HG02973 (cell line): ENCODE measurements around the gene PHACTR3.

Source experiments
- ATAC-seq: cut with Tn5 transposase; IDR thresholded peaks from one replicate; pipeline ENCODE4 v1.9.1; 2021; ENCODE audit warnings: moderate library complexity; ENCODE audit not compliant: unreplicated experiment

PHACTR3 gene

DNA sequence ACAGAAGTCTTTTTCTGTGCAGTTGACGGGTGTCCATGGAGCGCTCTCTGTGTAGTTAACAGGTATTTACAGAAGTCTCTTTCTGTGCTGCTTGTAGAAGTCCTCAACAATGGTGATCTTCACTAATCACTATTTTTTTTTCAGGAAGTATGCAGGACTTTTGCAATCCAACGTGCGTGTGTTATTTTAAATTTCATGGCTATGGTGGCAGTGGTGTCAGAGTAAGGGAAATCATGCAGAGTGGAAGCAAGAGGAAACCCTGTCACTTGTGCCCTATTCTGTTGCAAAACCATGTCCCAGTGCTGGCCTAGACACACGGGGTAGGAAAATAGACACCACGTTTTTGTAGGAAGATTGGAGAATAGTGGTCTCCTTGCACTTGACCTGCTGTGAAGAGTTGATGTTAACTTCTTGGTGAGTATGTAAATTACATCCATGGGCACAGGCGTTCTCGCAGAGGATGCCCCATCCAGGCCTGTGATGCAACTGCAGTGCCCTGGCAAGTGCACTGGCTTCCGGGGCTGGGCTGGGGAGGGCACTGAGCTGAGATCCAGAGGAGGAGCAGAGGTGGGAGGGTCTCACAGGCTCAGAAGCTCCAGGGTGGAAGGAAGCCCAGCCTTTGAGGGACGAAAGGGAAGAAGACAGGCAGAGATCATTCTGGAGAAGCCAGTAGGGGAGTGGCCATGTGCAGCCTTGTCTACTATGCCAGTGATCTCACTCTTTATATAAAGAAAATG, 182.6 kb downstream of the PHACTR3 start:
- ATAC-seq: no peak

DNA sequence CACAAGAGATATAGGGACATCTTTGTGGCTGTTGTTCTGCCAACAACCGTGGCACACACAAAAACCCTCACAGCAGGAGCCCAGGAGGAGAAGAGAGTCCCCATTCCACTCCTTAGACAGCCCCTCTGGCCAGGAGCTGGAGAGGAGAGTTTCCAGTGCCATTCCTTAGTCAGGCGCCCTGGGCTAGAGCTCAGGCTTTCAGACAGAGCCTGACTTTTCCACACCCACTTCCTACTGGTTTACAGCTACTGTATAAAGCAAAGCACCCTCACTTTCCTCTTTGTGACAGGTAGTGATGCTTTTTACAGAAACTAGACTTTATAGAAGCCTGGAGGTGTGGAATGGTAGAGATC, 183.2 kb downstream of the PHACTR3 start:
- no peak for ATAC-seq

- no peak for ATAC-seq
These were observed 183.9 kb downstream of the PHACTR3 start for GRCh38 chr20:59788196-59788735.

- ATAC-seq: no peak
These were observed 184.6 kb downstream of the PHACTR3 start for GRCh38 chr20:59788811-59789397.

DNA sequence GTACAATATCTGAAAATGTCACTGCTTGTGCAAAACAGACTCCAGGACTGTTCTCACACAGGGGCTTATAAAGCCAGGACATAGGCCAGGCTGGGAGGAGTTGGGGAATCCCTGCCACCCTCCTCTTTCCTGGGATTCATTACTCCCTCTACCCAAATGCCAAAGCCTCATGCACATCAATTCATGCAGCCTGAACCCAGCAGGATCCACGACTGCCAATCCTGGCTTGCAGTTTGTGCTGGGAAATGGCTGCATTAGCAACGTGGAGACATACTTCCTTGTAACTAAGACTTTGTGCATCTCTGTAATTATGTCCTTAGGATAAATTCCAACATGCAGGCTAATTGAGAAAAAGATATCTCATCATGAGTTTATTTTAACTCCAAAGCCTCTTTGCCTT, 185.3 kb downstream of the PHACTR3 start:
- no peak for ATAC-seq

DNA sequence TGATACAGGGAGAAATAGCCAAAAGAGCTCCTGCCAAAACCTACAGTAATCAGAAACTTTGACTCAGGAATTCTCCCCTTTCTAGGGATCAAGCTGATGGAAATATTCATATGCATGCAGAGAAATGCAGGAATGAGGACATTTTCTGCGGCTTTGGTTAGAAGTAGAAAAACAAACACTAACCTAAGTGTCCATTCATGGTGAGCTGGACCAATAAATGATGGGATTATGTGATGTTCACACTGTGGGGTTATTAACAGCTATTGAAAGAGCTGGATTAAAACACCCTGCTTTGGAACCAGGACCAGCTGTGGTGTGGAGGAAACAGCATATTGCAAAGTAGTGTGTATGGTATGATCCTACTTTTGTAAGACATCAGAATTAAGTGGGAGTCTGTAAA, 186.0 kb downstream of the PHACTR3 start:
- no peak for ATAC-seq

DNA sequence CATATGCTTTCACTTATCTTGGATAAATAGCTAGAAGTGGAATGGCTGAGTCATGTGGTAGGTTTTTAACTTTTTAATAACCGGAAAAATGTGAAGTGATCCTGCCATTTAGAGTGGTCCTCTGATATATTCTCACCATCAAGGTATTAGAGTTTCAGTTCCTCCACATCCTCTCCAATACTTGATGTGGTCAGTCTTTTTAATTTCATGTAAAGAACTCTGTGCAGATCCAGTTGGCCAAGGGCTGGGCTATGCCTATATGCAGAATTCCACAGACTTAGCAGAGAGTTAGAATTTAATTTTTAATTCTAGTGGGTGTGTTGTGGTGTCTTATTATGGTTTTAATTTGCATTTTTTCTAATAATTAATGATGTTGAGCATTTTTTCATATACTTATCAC, 188.0 kb downstream of the PHACTR3 start:
- ATAC-seq: no peak

DNA sequence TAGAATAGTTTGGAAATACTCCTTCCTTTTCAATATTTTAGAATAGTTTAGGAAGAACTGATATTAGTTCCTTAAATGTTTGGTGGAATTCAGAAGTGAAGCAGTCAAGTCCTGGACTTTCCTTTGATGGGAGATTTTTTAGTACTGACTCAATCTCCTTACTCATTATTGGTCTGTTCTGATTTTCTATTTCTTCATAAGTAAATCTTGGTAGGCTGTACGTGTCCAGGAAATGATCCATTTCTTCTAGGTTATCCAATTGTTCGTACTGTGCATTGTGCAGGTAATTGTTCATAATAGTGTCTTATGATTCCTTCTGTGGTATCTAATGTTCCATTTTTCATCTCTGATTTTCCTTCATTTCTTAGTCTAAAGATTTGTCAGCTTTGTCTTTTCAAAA, 190.2 kb downstream of the PHACTR3 start:
- no peak for ATAC-seq

DNA sequence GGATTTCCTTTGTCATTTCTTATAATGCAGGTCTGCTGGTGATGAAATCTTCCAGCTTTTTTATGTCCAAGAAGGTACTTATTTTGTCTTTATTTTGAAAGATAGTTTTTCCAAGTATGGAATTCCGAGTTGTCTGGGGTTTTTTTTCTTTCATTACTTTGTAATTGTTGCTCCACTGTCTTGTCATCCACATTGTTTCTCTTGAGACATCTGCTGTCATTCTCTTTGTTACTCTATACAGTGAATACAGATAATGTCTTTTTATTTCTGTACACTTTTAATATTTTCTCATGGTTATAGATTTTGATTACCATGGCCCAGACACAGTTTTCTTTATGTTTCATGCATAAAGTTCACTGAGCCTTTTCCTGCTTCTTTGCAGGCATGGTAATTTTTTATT, 196.0 kb downstream of the PHACTR3 start:
- ATAC-seq: no peak

DNA sequence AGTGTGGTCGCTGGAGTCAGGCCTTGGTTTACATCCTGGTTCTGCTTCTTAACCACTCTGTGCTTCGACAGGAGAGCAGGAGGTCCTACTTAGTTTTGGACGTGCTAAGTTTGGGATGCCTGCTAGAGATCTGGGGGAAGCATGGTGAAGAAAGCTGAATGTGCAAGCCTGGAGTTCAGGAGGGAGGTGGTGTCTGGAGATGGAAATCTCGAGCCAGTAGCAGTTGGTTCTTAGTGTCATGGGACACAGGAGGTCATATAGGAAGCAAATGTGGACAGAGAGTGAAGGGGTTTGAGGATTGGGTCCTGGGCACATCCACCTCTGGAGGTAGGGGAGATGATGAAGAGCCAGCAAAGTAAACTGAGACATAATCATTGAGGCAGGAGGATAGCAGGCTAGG, 197.7 kb downstream of the PHACTR3 start:
- ATAC-seq: no peak

DNA sequence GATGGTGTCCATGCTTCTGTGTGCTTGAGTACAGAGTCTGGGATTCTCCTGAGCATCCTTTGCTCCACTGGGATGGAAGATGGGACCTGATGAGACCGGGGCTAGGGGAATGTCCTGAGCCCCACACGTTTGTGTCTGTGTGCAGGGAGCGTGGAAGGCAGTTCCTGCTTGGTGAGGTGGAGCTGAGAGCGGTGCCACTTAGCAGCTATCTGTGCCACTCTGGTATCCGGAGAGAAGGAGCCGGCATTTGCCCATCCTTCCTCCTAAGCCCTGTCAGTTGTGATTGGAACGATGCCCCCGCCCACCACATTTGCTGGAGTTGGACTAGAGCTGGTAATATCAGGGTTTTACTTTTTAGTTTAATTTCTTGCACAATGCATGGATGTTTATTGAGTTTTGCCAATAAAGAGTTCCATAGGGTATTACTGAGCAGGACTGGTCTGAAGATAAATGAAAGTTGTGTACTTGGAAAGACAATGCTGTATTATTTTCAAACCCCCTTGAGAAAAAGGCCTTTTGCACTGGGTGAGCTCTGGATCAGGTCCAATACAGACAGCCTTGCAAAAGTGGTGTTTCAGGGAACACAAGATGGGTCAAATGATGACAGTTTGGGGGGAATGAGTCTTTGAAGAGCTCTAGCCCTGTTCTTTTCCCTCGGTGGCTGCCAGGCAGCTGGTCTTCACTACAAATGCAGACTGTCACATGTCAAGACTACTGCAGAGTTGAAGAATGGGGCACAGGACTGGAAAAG, 198.3 kb downstream of the PHACTR3 start:
- no peak for ATAC-seq

GRCh38 chr20:59804347-59804746, 200.0 kb downstream of the PHACTR3 start:
- no peak for ATAC-seq

- no peak for ATAC-seq
These were observed 200.7 kb downstream of the PHACTR3 start for GRCh38 chr20:59804871-59805665.

DNA sequence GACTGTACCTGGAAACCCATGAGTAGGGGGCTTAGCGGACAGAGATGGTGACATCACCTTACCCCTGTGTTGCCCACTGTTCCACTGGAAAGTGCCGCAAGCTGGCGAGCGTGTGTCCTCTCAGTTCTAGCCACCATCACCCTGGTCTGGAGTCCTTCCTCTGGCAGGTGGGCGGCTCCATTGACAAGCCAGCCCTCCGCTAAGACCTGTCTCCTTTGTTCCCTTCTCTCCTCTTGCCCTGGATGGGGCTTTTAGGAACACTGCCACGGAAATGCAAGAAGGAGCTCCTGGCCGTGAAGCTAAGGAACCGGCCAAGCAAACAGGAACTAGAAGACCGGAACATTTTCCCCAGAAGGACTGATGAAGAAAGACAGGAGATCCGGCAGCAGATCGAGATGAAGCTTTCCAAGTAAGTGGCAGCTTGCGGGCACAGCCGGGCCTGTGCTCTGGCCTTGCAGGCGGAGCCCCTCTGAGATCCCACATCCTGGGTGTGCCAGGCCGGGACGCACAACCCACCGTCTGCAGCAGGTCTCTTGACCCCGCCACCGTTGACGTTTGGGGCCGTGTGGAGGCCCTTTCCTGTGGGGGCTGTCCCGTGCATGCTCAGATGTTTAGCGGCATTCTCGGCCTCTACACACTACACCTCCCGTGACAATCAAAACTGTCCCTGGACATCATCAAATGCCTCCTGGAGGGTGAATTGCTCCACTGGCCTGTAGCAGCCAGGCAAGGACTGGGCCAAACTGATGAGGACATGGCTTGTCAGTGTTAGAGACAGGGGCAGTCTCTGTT, 201.6 kb downstream of the PHACTR3 start:
- no peak for ATAC-seq

DNA sequence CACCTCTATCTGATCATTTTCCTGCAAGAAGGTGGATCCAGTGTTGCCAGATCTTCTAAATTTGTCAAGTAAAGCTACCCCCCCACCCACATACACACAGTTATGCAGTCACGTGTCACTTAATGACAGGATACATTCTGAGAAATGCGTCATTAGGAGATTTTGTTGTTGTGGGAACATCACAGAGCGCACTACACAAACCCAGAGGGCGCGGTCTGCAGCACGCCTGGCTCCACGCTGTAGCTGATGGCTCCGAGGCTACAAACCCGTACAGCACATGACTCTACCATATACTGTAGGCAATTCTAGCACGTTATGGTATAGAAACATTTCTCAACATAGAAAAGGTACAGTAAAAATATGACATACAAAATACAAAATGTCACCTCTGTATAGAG, 202.2 kb downstream of the PHACTR3 start:
- no peak for ATAC-seq

DNA sequence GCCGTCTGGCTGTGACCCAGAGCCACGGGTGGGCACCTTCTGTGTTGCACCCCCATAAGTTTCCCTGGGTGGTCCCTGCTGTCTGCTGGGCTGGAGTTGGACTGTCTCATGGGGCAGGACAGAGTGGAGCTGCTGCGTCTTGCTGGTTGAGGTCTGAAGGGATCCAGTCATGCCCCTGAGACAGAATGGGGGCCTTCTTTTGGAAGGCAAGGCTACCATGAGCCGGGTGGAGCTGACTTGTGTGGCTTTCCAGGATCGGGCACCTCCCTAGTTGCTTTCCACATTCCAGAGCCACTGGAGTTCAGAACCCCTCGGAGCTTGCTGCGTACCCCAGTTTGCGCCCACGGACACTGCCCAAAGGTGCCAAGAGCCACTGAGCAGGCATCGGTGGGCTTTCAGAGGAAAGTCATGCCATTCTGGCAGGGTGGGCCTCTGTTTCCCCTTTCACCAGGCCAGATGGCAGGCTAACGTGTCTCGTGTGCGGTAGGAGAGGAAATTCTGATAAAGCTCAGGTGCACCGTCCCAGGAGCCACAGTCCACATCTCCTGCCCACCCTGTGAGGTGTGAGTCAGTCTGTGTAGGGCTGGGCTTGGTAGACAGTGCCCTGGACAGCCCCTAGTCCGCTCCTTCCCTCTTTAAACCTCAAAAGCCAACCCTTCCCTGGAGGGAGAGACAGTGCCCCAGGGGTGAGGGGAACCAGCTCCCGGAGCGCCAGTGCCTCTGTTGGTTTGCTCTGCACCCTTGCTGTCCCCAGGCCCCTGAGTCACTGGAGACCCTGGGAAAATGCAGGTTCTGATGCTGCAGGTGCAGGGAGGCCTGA, 203.8 kb downstream of the PHACTR3 start:
- no peak for ATAC-seq

GRCh38 chr20:59808729-59809381, 204.5 kb downstream of the PHACTR3 start:
- no peak for ATAC-seq

DNA sequence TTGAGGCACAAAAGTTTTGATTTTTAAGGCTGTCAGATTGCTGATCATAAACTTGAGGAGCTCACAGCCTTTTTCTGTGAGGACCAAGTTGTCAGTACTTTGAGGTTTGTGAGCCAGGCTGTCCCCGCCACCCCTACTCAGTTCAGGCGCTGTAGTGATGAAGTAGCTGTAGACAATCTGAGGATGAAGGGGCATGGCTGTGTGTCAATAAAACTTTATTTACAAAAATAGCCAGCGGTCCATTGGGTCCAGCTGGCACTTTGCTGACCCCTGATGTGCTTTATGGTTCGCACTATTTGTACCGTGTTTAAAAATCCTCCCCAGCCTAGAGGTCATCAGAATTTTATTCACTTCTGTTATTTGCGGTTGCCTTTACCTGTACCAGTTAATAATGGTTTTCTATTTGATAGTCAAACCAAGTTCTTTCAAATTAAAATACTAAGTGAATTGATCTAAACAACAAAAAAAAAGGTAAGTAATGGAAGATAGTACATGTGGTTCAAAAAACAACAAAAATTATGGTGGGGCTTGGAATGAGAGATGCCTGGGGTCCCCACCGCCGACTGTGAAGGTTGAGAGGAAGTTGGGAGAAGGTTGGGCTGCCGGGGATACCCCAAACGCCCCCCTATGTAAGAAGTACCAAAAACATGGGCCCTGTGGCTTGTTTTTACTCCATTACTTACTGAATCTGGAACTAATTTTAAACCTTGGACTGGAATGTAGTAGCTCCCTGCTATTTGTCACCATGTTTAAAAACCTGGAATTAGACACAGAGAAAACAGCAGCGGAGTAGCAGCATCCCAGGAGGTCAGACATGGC, 205.5 kb downstream of the PHACTR3 start:
- no peak for ATAC-seq
